Thyroid gland (tissue), 4 donors: Measurements from ENCODE around the gene IMPG2.

Experiments used
- CTCF ChIP-seq, 6 experiments: fragments of 200-600 bp in 3 of 6; fragments of 450-650 bp in 3 of 6; sonication (generic) in 3 of 6; IDR thresholded peaks; one replicate each; pipeline ENCODE4 v1.5.1; 2016 to 2019; ENCODE audit warnings: antibody characterized with exemption in 6 of 6, mild to moderate bottlenecking in 2 of 6, inconsistent platforms in 1 of 6, moderate library complexity in 1 of 6
- POLR2A ChIP-seq, 2 donors: fragments of 450-650 bp; IDR thresholded peaks; one replicate each; pipeline ENCODE4 v1.6.1; 2017; ENCODE audit warnings: antibody characterized with exemption in 2 of 2, mild to moderate bottlenecking in 2 of 2, moderate library complexity in 1 of 2

GRCh38 chr3:101183151-101183550 lies 137.2 kb downstream of the IMPG2 start:
- no peak for TF ChIP-seq CTCF (IDR thresholded peaks at IDR 0.05)
- TF ChIP-seq POLR2A (IDR thresholded peaks at IDR 0.05), result no peak
